ENCODE results near the gene LDHAL6A.

Gene LDHAL6A

GRCh38 chr11:18485913-18486528, 30.4 kb downstream of the LDHAL6A start:
- DNase-seq (ENCODE audit: extremely low spot score, insufficient read length, low read depth) (no peak), FAIRE-seq (no peak)

- FAIRE-seq: no peak
These were observed 34.7 kb downstream of the LDHAL6A start for GRCh38 chr11:18490319-18490718.

GRCh38 chr11:18490736-18491485, 35.3 kb downstream of the LDHAL6A start:
- FAIRE-seq: no peak
- DNase-seq (ENCODE audit: extremely low spot score, insufficient read length, low read depth): no peak

More at GRCh38 chr11:18490319-18490718, 34.7 kb downstream of the LDHAL6A start:
- no peak for DNase-seq (ENCODE audit: extremely low spot score, insufficient read length, low read depth)

- FAIRE-seq: no peak
- no peak for DNase-seq (ENCODE audit: extremely low spot score, insufficient read length, low read depth)
These were observed 36.3 kb downstream of the LDHAL6A start for GRCh38 chr11:18491924-18492323.

GRCh38 chr11:18492888-18493287, 37.2 kb downstream of the LDHAL6A start:
- peak; percentile 46 for FAIRE-seq
- DNase-seq (ENCODE audit: extremely low spot score, insufficient read length, low read depth): no peak

- FAIRE-seq: no peak
These were observed 37.7 kb downstream of the LDHAL6A start for GRCh38 chr11:18493310-18493709.

GRCh38 chr11:18495271-18495670, 39.6 kb downstream of the LDHAL6A start:
- FAIRE-seq (no peak), DNase-seq (ENCODE audit: extremely low spot score, insufficient read length, low read depth) (no peak)

More at GRCh38 chr11:18493310-18493709, 37.7 kb downstream of the LDHAL6A start:
- DNase-seq (ENCODE audit: extremely low spot score, insufficient read length, low read depth): no peak

- FAIRE-seq (no peak), DNase-seq (ENCODE audit: extremely low spot score, insufficient read length, low read depth) (no peak)
These were observed 40.0 kb downstream of the LDHAL6A start for GRCh38 chr11:18495703-18496102.

GRCh38 chr11:18498039-18498438, 42.4 kb downstream of the LDHAL6A start:
- FAIRE-seq: no peak

GRCh38 chr11:18501629-18502028, 46.0 kb downstream of the LDHAL6A start:
- FAIRE-seq: no peak
- DNase-seq (ENCODE audit: extremely low spot score, insufficient read length, low read depth): no peak

More at GRCh38 chr11:18498039-18498438, 42.4 kb downstream of the LDHAL6A start:
- DNase-seq (ENCODE audit: extremely low spot score, insufficient read length, low read depth): no peak

GRCh38 chr11:18502352-18502751, 46.7 kb downstream of the LDHAL6A start:
- DNase-seq (ENCODE audit: extremely low spot score, insufficient read length, low read depth) (no peak), FAIRE-seq (no peak)

- DNase-seq (ENCODE audit: extremely low spot score, insufficient read length, low read depth) (no peak), FAIRE-seq (no peak)
These were observed 65.5 kb downstream of the LDHAL6A start for GRCh38 chr11:18521122-18521521.

GRCh38 chr11:18522388-18522787, 66.7 kb downstream of the LDHAL6A start:
- DNase-seq (ENCODE audit: extremely low spot score, insufficient read length, low read depth) (no peak), FAIRE-seq (no peak)

GRCh38 chr11:18523084-18523483, 67.4 kb downstream of the LDHAL6A start:
- FAIRE-seq (no peak), DNase-seq (ENCODE audit: extremely low spot score, insufficient read length, low read depth) (no peak)

GRCh38 chr11:18524248-18524647, 68.6 kb downstream of the LDHAL6A start:
- DNase-seq (ENCODE audit: extremely low spot score, insufficient read length, low read depth) (no peak), FAIRE-seq (no peak)

- FAIRE-seq (no peak), DNase-seq (ENCODE audit: extremely low spot score, insufficient read length, low read depth) (no peak)
These were observed 70.5 kb downstream of the LDHAL6A start for GRCh38 chr11:18526130-18526520.

GRCh38 chr11:18526521-18527296, 71.1 kb downstream of the LDHAL6A start, which contains the start of gene TSG101:
Gene TSG101, minus strand, starts transcription at chr11:18526942. Its CDS starts 126 bp downstream, at chr11:18526816.
- FAIRE-seq: peak; percentile 88

GRCh38 chr11:18527512-18527911, 71.9 kb downstream of the LDHAL6A start:
- no peak for DNase-seq (ENCODE audit: extremely low spot score, insufficient read length, low read depth)
- no peak for FAIRE-seq

More at GRCh38 chr11:18526521-18527296, 71.1 kb downstream of the LDHAL6A start, which contains the start of gene TSG101:
- DNase-seq (ENCODE audit: extremely low spot score, insufficient read length, low read depth): peak; percentile 88
